ENCODE measurements around the gene TTC17. TPM values are rescaled to one million over a fixed set of nuclear protein-coding genes. Genes with fewer than 3 reads are reported as not detected.
"Not testable (repeated sequence)": the region's sequence is repeated elsewhere in the genome, so short reads cannot be mapped to it uniquely, and the experiment has no call there.

Gene TTC17
- total and polyA plus RNA-seq, 2 donors (not counting 1 experiment from before 2014, with no cell fraction given), result 68.7 to 176 TPM

GRCh38 chr11:43462359-43462758, 103.6 kb downstream of the TTC17 start:
- Histone ChIP-seq H3K4me3 (ENCODE audit: control extremely low read depth in 1 of 5, extremely low read depth in 1 of 5, insufficient read depth in 1 of 5, low read depth in 2 of 5, low read length in 4 of 5) (no peak overlapping the region), H3K27ac (ENCODE audit: low read length in 2 of 2) (no peak overlapping the region), H3K9me3 (ENCODE audit: control extremely low read depth in 1 of 3, control insufficient read depth in 2 of 3, insufficient read depth in 1 of 3, low read length in 2 of 3) (peaks cover 5 to 17% (median 16%) of the 10 kb centered on the region in 3 donors), H2AFZ (ENCODE audit: insufficient read depth, low read depth, low read length, poor library complexity, severe bottlenecking) (no peak overlapping the region), H4K20me1 (ENCODE audit: control insufficient read depth, insufficient read depth, low read length, poor library complexity, severe bottlenecking) (no peaks in the 10 kb centered on the region), H3K4me2 (replicated peaks; ENCODE audit: low read depth, low read length, poor library complexity, severe bottlenecking) (no peak overlapping the region), H3K4me1 (ENCODE audit: control insufficient read depth in 2 of 2, insufficient read depth in 2 of 2, low read length in 2 of 2) (no peaks in the 10 kb centered on the region), H3K79me2 (ENCODE audit: control insufficient read depth, insufficient read depth, low read length) (no peaks in the 10 kb centered on the region), H3K9ac (ENCODE audit: low read length) (no peak overlapping the region), H3K36me3 (replicated peaks in 1 of 2; ENCODE audit: control extremely low read depth in 1 of 2, control insufficient read depth in 1 of 2, extremely low read depth in 1 of 2, insufficient read depth in 2 of 2, low read length in 1 of 2) (peaks cover 22 to 51% of the 10 kb centered on the region in 2 experiments), H3K27me3 (replicated peaks in 1 of 4; ENCODE audit: control extremely low read depth in 1 of 4, control insufficient read depth in 3 of 4, insufficient read depth in 4 of 4, low read length in 3 of 4) (no peaks in the 10 kb centered on the region)
- ATAC-seq (ENCODE audit: low read depth), result no peak
- H3K9me3 Mint-ChIP-seq (ENCODE audit: insufficient read depth), result peaks cover 20% of the 10 kb centered on the region
- no peak for TF ChIP-seq EZH2 (IDR thresholded peaks at IDR 0.05; ENCODE audit: borderline replicate concordance, insufficient read depth, low read depth, low read length, poor library complexity, severe bottlenecking)
- TF ChIP-seq, protein P1, sequence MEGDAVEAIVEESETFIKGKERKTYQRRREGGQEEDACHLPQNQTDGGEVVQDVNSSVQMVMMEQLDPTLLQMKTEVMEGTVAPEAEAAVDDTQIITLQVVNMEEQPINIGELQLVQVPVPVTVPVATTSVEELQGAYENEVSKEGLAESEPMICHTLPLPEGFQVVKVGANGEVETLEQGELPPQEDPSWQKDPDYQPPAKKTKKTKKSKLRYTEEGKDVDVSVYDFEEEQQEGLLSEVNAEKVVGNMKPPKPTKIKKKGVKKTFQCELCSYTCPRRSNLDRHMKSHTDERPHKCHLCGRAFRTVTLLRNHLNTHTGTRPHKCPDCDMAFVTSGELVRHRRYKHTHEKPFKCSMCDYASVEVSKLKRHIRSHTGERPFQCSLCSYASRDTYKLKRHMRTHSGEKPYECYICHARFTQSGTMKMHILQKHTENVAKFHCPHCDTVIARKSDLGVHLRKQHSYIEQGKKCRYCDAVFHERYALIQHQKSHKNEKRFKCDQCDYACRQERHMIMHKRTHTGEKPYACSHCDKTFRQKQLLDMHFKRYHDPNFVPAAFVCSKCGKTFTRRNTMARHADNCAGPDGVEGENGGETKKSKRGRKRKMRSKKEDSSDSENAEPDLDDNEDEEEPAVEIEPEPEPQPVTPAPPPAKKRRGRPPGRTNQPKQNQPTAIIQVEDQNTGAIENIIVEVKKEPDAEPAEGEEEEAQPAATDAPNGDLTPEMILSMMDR (IDR thresholded peaks at IDR 0.05), result no peak
- no peaks in the 10 kb centered on the region for H3K4me1 Mint-ChIP-seq
- H3K4me3 Mint-ChIP-seq, result no peak overlapping the region
- ChIA-PET POLR2A (no interaction called here), CTCF (no interaction called here)
- intact Hi-C loops (cut with micrococcal nuclease), result no loop called here
- WGBS (ENCODE audit: insufficient coverage), result 73% methylated on average over 1 of the region's 1 CpG
- no peaks in the 10 kb centered on the region for H3K27me3 Mint-ChIP-seq
- DNase-seq, result no peak
- no peak overlapping the region for H3K27ac Mint-ChIP-seq

- Histone ChIP-seq H3K4me2 (replicated peaks; ENCODE audit: low read depth, low read length, poor library complexity, severe bottlenecking) (no peak overlapping the region), H3K27ac (ENCODE audit: low read length in 2 of 2) (no peak overlapping the region), H4K20me1 (ENCODE audit: control insufficient read depth, insufficient read depth, low read length, poor library complexity, severe bottlenecking) (no peaks in the 10 kb centered on the region), H3K4me1 (ENCODE audit: control insufficient read depth in 2 of 2, insufficient read depth in 2 of 2, low read length in 2 of 2) (no peaks in the 10 kb centered on the region), H2AFZ (ENCODE audit: insufficient read depth, low read depth, low read length, poor library complexity, severe bottlenecking) (no peak overlapping the region), H3K36me3 (replicated peaks in 1 of 2; ENCODE audit: control extremely low read depth in 1 of 2, control insufficient read depth in 1 of 2, extremely low read depth in 1 of 2, insufficient read depth in 2 of 2, low read length in 1 of 2) (peaks cover 5 to 16% of the 10 kb centered on the region in 2 experiments), H3K27me3 (replicated peaks in 1 of 4; ENCODE audit: control extremely low read depth in 1 of 4, control insufficient read depth in 3 of 4, insufficient read depth in 4 of 4, low read length in 3 of 4) (no peaks in the 10 kb centered on the region), H3K9me3 (ENCODE audit: control extremely low read depth in 1 of 3, control insufficient read depth in 2 of 3, insufficient read depth in 1 of 3, low read length in 2 of 3) (peaks cover 5 to 25% (median 14%) of the 10 kb centered on the region in 3 donors), H3K9ac (ENCODE audit: low read length) (no peak overlapping the region), H3K4me3 (ENCODE audit: control extremely low read depth in 1 of 5, extremely low read depth in 1 of 5, insufficient read depth in 1 of 5, low read depth in 2 of 5, low read length in 4 of 5) (no peak overlapping the region), H3K79me2 (ENCODE audit: control insufficient read depth, insufficient read depth, low read length) (no peaks in the 10 kb centered on the region)
- DNase-seq, result no peak
- peaks cover 16% of the 10 kb centered on the region for H3K9me3 Mint-ChIP-seq (ENCODE audit: insufficient read depth)
- TF ChIP-seq, protein P1 (IDR thresholded peaks at IDR 0.05), result no peak
- H3K4me3 Mint-ChIP-seq, result no peak overlapping the region
- H3K27me3 Mint-ChIP-seq, result no peaks in the 10 kb centered on the region
- intact Hi-C loops (cut with micrococcal nuclease), result no loop called here
- no peaks in the 10 kb centered on the region for H3K4me1 Mint-ChIP-seq
- no peak for ATAC-seq (ENCODE audit: low read depth)
- ChIA-PET CTCF (no interaction called here), POLR2A (no interaction called here)
- no peak overlapping the region for H3K27ac Mint-ChIP-seq
Measured at GRCh38 chr11:43467958-43468357, 109.2 kb downstream of the TTC17 start.

GRCh38 chr11:43477491-43477890, 118.8 kb downstream of the TTC17 start:
- H3K27ac Mint-ChIP-seq; H3K4me1 Mint-ChIP-seq; H4K20me1 ChIP-seq (ENCODE audit: control insufficient read depth, insufficient read depth, low read length, poor library complexity, severe bottlenecking); H3K4me3 ChIP-seq (ENCODE audit: control extremely low read depth in 1 of 5, extremely low read depth in 1 of 5, insufficient read depth in 1 of 5, low read depth in 2 of 5, low read length in 4 of 5); H3K4me2 ChIP-seq (replicated peaks; ENCODE audit: low read depth, low read length, poor library complexity, severe bottlenecking); H3K4me1 ChIP-seq (ENCODE audit: control insufficient read depth in 2 of 2, insufficient read depth in 2 of 2, low read length in 2 of 2); CTCF ChIA-PET; H3K27ac ChIP-seq (ENCODE audit: low read length in 2 of 2); POLR2A ChIA-PET; H3K27me3 Mint-ChIP-seq; H2AFZ ChIP-seq (ENCODE audit: insufficient read depth, low read depth, low read length, poor library complexity, severe bottlenecking); H3K9ac ChIP-seq (ENCODE audit: low read length); DNase-seq; intact Hi-C loops (cut with micrococcal nuclease); H3K36me3 ChIP-seq (replicated peaks in 1 of 2; ENCODE audit: control extremely low read depth in 1 of 2, control insufficient read depth in 1 of 2, extremely low read depth in 1 of 2, insufficient read depth in 2 of 2, low read length in 1 of 2); H3K79me2 ChIP-seq (ENCODE audit: control insufficient read depth, insufficient read depth, low read length); ATAC-seq (ENCODE audit: low read depth); H3K27me3 ChIP-seq (replicated peaks in 1 of 4; ENCODE audit: control extremely low read depth in 1 of 4, control insufficient read depth in 3 of 4, insufficient read depth in 4 of 4, low read length in 3 of 4); H3K4me3 Mint-ChIP-seq: not testable (repeated sequence)
- H3K9me3 ChIP-seq (ENCODE audit: control extremely low read depth in 1 of 3, control insufficient read depth in 2 of 3, insufficient read depth in 1 of 3, low read length in 2 of 3), result peaks cover 12 to 29% (median 21%) of the 10 kb centered on the region in 3 donors
- no CpG with 5 or more reads among the region's 5 CpGs for WGBS (ENCODE audit: insufficient coverage)
- peaks cover 21% of the 10 kb centered on the region for H3K9me3 Mint-ChIP-seq (ENCODE audit: insufficient read depth)
